Activated CD4-positive, alpha-beta T cell treated with anti-CD3 and anti-CD28 coated beads, Interleukin-2, amount 50 U/mL, for 48 hours (primary cell): ENCODE results near the gene NUP93.

Experiments
- DNase-seq, 2 experiments: peaks; one replicate each; pipeline ENCODE4 v3.0.0-alpha.2; 2020

Gene NUP93

DNA sequence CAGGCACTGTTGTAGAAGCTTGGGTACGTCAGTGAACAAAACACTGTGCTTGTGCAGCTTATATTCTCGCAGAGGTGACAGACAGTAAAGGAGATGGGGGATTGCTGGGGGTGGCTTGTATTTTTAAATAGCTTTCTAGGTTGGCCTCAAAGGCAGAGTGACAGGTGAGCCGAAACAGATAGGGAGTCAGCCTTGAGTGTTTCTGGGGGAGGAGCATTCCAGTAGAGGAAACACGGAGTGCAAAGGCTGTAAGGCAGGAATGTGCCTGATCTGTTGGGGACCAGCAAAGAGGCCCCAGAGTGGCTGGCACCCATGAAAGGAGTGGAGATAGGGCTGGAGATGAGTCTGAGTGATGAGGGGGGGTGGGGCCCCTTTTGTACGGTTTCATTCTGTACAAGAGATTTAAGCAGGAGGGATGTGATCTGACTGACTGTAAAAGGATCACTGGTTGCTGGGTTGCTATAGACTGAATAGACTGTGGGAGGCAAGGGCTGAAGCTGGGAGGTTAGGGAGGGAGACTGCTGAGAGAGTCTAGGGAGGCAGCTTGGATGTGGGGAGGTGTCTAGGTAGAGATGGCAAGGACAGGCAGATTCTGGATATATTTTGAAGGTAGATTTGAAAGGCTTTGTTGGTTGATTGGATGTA lies 15.2 kb downstream of the NUP93 start:
- DNase-seq = no peak

DNA sequence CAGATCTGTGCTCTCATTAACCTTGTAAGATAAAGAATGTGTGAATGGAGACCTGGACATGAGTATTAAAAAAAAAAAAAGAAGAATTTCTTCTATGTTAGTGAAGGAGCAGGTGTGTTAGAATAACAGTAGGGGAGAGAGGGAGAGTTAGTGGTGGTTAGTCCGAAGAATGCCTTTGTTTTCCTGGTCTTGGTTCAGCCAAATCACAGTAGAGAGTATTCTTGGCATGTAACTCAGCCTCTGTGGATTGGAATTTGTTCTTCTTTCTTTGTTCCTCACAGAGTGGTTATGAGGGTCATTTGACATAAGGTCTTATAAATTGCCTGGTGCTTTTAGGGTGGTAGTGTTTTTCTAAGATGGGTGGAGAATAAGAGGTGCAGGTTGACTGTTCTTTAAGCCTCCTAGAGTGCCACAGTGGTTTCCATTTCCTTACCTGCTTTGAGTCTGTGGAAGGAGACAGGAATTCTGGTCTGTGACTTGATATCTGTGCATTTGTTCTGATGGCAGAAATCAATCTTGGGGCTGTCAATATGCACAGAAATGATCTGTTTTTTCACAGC lies 17.6 kb downstream of the NUP93 start:
- DNase-seq = no peak

DNA sequence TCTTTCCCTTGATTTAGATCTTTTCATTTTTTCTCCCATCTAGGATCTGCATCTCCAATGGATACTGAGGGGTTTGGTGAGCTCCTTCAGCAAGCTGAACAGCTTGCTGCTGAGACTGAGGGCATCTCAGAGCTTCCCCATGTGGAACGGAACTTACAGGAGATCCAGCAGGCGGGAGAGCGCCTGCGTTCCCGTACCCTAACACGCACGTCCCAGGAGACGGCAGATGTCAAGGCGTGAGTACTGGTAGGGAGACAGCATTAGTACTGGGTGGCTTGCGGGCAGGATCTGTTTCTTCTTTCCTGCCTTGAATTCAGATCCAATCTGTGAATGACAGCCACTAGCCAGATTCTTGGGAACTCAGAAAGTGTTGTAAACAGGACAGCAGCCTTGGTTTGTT lies 18.3 kb downstream of the NUP93 start:
- DNase-seq = no peak

DNA sequence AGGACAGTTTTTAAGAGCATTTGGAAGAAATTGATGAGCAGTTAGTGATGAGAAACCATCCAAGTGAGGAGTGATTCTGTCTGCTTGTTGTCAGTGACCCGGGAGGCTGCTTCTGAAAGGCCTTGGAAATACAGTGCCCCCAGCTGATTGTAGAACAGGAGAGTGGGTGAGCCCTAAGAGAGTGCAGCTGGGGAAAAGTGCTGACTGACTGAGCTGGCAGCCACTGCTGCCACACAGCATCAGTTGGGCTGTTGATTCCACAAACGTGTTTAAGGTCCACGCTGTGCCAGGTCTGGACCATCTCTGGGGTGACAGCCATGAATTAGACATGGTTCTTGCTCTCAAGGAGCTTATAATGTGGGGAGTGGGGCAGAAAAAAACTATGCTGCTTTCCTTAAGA lies 18.9 kb downstream of the NUP93 start:
- no peak for DNase-seq

DNA sequence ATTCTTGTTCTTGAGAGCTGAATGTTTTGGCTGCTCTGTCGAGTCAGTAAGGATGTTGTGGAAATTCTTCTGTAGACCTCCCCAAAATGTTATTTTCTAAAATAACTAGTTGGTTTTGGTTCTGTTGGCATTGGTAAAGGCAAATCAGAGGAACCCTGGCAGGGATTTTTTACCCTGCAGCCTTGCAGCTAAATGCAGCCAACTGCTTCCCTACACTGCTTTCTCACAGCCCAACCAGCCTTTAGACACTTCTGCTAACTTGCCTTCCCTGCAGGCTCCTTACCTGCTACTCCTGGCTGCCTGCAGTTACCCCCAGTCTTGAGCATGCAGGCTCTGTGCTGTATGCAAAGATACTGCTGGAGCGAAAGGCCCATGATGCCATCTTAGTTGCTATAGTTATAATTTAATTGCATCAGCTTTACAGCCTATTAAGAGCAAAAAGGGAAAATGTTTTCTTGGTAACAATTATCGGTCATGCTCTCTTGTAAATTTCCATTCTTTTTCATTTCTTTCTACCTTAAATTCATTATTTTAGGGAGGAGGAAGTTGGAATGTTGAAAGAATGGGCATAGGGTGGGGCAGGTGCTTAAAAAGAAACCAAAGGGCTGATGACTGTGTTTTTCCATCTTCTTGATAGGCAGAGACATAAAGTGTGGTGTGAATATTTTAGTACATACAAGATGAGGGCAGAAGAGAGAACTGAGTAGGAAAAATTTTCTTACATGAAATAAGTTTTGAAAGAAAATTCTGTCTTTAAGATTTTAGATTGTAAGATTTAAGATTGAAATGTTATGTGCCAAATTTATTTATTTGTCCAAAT lies 20.0 kb downstream of the NUP93 start:
- DNase-seq = no peak

DNA sequence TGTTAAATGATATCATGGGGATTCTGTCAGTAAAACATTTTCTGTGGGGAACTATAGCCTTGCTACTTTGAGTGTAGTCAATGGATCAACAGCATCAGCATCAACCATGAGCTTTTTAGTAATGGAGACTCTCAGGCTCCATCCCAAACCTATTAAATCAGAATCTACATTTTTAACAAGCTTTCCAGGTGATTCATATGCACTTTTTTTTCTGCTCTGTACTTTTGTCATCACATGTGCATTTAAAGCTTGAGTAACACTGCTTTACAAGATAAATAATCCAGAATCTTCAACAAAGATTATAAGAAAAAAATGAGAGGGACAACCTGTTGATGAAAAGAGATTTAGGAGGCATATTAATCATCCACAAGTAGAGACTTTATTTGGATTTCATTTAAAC lies 23.5 kb downstream of the NUP93 start:
- no peak for DNase-seq

DNA sequence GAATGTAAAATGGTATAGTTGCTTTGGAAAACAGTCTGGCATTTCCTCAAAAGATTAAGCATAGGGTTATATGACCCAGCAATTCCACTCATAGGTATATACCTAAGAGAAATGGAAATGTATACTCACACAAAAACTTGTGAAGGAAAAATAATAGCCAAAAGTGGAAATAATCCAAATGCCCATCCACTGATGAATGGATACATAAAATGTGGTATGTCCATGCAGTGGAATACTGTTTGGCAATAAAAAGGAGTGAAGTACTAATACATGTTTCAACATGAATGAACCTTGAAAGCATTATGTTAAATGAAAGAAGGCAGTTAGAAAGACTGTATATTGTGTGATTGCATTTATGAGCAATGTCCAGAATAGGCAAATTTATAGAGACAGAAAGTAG lies 25.1 kb downstream of the NUP93 start:
- no peak for DNase-seq

DNA sequence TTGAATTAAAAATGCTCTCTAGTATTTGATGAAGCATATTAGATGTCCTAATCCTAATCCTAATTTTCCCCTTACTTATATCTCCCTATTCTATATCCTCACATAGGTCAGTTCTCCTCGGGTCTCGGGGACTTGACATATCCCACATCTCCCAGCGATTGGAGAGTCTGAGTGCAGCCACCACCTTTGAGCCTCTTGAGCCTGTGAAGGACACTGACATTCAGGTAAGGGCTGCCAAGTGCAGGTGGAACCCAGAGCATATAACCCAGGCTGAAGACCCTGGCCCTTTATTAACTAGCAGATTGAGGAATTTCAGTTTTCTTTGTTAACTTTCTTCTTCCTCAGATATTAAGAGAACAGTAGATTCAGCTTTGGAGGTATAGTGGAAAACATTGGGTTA lies 28.5 kb downstream of the NUP93 start:
- no peak for DNase-seq

DNA sequence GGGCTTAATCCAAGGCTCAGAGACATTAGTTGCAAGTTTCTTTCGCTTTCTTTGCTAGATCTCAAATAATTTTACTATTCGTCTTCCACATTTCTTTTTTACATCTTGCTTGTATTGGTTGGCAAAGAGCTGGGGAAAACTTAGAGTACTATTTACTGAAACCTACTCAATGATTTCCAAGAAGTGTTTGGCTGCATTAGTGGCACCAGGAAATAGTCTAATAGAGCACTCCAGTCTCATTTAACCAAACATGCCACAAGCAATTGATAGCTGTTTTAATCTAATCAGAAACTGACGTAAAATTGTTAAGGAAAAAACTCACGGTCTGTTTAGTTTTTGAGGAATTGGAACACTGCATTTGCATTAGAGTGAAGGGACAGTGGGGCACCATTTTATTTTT lies 29.0 kb downstream of the NUP93 start:
- no peak for DNase-seq

DNA sequence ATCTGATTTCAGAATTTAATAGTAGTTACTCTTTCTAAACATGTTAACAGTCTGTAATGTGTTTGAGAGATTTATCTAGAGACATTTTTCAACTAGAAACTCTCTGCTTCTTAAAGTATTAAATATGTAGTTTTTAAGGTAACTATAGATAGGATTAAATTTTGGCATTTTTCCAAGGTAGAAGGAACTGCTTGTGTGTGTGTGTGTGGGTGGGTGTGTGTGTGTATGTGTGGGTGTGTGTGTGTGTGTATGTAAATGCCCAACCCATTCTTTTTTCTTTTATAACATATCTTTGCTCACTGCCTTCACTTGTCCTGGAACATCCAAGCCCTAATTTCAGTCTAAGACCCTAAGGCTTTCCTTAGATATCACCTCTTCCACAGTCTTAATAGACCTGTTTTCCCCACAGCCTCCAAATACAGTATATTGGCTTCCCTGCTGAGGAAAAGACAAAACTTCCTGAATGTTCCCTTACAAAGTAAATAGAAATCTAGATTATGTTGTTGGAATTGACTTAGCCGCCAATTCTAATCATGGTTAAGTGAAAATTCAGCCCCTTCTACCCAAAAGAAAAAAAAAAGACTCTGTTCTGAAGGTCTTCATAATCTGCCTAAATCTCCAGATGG lies 33.5 kb downstream of the NUP93 start:
- DNase-seq = no peak

DNA sequence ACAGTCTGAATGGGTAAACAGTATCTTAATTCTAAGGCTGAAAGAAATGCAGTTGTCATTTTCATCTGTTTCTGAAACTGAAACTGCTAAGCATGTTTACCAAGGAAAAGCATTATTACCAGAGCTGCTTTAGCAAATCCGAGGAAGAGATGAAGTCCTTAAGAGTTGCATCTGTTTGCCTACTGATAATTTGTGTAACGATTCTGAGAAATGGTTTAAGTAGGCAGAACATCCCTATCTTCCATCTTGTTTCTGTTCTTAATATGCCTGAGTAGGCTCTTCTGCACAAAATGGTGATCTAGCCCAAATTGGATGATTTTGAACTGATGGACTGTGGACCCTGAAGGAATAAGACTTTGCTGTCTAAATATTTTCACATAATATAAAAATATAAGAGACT lies 34.9 kb downstream of the NUP93 start:
- no peak for DNase-seq

DNA sequence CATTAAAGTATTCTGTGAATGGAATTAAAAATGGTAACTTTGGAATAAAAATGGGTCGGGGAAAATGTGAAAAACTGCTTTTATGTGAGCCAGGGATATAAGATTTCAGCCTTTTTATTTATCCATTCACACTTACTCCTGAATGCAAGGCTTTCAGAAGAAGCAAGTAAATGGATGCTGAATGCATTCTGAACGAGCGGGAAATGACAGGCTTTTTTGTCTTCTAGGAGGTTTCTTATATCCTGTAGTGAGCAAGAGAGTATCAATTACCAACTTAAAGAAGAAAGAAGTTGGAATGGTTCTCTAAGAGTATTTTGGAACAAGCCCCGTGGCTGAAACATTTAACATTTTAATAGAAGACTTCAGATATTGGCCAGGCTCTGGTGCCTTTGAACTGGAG lies 36.0 kb downstream of the NUP93 start:
- DNase-seq = no peak

DNA sequence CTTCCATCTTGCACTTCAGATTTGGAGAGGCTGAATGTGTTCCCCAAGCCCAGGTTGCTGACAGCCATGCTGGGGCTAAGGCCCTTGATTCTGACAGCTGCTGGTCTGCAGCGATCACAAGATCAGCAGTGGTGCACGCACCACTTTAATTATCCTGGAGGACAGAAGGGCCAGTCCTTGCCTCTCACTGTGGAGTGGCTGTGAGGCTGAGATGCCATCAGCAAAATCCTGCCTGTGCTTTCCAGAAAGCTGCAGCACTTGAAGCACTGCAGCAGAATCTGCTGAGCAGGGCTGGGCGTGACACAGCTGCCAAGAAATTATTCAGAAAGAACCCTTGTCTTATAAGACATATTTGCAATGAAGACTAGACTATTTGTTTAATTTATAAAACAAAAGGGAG lies 37.1 kb downstream of the NUP93 start:
- no peak for DNase-seq

DNA sequence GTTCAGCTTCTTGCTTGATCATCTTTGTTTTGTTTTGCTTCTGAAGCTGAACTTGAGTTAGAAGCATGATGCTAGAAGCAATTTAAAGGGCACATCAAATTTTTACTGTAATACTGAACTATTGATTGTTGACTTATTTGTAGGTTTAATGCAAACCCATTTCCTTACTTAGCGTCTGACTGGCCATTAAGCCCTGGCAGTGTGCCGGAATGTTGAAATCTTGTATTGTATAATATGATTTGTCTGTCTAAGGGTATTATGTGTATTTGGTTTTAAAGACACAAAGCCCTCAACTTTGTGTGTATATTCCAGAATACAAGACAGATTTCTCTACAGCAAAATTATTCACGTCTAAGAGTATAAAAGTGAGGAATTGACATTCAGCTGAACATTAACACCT lies 39.7 kb downstream of the NUP93 start:
- no peak for DNase-seq

DNA sequence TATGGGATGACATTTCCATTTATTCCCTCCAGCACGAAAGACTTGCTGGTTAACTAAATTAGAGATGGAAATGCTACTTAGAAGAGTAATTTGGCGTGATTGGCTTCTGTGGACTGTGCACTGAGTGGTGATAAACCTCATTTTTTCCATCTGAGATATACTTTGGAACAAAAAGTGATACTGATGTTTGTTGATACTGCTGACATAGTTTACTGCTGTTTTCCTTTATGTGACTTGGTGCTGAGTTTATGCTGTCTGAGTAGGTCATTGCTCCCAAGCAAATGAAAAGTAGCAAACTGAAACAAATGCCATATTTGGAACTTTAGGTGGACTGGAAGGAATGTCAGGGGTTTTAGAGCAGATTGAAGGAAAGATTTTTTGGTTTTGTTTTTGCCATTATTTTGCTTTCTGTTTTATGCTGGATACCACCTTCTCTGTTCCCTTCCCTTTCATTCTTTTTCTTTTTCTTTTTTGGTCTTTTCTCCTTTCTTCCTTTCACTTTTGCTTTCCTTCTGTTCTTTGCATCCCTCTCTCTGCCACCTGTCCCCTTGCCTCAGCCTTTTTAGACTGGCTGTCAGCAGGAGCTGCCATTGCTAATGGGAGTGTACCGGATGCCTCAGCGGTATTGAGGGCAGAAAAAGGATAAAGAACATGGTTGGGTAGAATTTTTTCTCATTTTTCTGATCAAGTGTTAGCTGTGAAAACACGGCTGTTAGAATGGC lies 41.8 kb downstream of the NUP93 start:
- DNase-seq = no peak

DNA sequence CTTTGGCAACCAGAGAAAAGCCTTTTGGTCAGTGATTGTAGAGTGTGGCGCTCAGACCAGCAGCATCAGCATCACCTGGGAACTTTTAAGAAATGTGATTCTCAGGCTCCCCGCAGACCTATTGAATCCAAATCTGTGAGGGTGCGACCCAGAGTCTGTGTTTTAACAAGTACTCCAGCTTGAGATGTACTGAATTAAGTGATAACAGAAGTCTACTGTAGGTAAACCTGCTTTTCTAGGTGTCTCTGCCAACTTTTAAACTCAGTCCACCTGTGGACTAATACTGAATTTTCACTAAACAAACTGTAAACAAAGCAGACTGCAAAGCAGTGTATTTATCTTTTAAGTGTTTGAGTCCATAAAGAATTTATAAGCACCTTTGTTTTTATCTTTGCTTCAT lies 43.6 kb downstream of the NUP93 start:
- no peak for DNase-seq

DNA sequence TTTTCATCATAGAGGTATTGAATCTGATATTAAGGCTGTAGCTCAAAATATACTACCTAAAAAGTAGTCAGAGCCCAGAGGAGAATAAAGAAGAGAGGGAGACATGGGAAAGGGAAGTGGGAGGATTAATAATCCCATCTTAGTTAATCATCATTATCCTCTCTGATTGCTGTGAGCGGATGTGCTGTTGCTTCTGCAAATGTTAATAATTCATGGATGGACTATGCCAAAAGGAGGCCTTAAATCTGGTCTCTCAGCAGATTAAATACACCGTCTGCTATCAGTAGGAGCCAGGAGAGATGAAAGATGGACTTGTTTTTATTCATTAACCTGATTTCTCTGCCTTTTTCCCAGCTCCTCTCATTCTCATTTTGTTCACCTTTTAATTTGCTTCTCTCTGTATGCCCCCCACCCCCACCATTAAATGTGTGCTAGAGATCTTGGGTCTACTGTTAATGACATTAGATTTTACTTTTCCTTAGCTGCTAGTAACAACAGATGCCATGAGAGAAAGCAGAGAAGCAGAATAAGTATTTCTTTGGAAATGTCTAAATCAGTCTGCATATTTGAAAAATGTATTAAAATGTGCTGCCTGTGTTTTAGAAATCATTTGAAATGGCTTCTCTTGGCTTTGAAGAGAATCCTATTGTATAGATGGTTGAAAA lies 44.2 kb downstream of the NUP93 start:
- DNase-seq = no peak

DNA sequence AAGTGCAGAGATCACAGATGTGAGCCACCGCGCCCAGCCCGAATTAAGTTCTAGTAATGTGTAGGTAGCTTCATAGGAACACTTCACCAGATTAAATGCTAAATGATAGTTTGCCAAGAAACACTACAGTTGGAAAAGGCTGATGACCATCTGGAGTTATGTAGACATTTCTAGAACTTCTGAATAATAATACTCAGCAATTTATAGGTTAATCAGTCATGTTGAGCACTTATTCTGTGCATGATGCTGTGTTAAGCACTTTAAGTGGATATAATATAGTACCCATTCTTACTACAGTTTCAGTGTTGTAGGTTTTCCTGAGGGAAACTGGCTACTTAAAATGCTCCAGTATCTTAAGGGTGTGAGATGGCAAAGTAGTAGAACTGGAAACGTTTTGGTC lies 45.2 kb downstream of the NUP93 start:
- no peak for DNase-seq

DNA sequence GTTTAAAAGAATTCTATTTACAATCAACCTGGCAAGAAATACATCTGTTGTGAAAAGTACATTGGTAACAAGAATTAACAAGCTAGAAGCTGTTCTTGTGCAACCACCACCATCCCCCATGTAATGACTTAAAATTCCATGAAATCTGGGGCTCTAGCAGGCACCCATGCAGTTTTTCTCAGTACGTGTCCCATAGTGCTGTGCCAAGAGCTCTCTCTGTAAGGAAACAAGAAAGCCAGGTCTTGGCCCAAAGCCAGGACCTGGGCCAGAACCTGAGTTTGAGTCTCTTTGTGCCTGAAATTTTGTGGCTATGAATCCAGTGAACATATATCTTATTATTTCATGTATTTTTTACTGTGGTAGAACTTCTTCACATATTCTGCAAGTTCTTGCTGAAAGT lies 46.6 kb downstream of the NUP93 start:
- DNase-seq = no peak

DNA sequence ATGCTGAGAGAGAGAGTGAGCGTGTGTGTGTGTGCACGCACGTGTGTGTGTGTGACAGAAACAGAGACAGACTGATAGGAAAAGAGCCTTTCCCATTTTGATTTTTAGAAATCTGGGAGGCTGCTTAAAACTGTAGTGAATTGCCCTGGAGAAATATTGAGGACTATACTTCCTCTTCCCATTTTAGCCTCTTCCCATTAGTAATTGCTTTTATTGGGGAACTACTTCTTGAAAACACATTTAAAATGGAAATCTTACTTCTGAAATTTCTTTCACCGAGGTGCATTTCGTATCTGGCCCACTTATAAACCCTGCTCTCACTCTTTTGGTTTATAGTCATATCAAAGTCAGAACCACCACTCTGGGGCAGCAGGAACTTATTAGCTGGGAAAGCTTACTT lies 47.1 kb downstream of the NUP93 start:
- no peak for DNase-seq

DNA sequence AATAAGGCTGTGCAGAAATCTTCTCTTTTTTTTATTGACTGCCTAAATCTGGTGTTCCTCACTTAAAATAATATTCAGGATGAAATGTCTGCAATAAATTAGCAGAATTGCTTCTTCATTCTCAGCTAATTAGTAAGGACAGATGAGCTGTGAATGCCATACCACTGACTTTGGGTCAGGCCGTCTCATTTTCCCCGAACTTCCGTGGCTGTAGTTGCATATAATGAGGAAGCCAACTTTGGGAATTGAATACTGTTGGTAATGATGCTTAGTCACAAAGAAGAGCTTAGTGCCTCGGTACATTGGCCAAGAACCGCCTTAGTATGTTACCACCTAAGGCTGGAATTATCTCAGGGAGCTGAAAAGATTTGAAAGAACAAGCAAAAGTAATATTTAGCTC lies 47.6 kb downstream of the NUP93 start:
- no peak for DNase-seq

DNA sequence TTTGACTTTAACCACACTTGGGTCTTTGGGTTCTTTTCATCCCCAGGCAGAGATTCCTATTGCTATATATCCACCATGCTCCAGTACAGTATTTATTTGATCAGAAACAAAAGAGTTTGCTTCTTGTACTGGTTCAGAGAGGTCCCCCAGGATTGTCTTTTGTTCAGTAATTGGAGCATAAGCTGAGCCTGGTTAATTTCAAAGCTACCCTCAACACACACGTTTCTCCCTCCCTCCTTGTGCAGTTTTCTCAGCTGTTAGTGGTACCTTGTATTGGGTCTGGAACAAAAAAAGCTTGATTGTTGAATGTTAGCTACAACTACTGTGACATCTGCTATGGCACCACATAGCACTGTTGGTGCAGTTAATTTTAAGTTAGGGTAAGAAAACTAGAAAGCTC lies 50.0 kb downstream of the NUP93 start:
- DNase-seq = no peak

DNA sequence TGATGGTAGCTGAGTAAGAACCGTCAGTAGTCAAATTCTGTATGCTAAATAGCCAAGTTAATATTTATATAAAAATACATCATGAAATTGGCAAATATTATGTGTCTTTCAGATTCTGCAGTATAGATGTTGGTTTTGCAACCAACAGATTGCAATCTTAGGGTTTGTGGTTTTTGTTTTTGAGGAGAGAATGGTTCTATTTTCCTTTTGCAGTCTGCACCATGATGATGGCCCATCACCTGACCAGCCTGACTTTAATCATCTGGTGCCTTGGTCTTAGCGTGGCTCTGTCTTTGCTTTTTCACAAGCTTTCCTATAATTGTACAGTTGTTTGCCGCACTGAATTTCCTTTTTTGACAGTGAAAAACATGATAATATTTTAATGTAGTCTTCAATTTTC lies 50.7 kb downstream of the NUP93 start:
- no peak for DNase-seq
